Measurements from ENCODE around the gene FAT2.
A peak's percentile ranks its signal among the peaks of the same experiment; 100 is the strongest.
"Not testable (repeated sequence)": the region's sequence is repeated elsewhere in the genome, so short reads cannot be mapped to it uniquely, and the experiment has no call there.

The FAT2 gene

GRCh38 chr5:151611127-151611775 lies 20.1 kb upstream of the FAT2 start:
- DNase-seq (ENCODE audit: low spot score): no peak

DNA sequence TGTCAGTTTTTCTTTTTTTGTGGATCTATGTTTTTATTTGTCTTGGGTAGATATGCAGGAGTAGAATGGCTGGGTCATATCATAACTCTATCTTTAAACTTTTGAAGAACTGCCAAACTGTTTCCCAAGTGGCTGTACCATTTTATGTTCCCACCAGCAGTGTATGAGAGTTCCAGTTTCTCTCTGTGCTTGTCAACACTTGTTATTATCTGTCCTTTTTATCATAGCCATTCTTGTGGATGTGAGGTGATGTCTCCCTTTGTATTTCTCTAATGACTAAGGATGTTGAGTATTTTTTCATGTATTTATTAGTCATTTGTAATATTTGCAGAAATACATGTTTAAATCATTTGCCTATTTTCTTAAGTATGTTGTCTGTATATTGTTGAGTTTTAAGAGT lies 17.4 kb upstream of the FAT2 start:
- DNase-seq (ENCODE audit: low spot score): no peak

- no peak for DNase-seq (ENCODE audit: low spot score)
Measured at GRCh38 chr5:151607304-151607703, 16.2 kb upstream of the FAT2 start.

GRCh38 chr5:151605559-151605958 lies 14.4 kb upstream of the FAT2 start:
- DNase-seq (ENCODE audit: low spot score): no peak

- DNase-seq (ENCODE audit: low spot score): no peak
Measured at GRCh38 chr5:151602806-151603205, 11.7 kb upstream of the FAT2 start.

DNA sequence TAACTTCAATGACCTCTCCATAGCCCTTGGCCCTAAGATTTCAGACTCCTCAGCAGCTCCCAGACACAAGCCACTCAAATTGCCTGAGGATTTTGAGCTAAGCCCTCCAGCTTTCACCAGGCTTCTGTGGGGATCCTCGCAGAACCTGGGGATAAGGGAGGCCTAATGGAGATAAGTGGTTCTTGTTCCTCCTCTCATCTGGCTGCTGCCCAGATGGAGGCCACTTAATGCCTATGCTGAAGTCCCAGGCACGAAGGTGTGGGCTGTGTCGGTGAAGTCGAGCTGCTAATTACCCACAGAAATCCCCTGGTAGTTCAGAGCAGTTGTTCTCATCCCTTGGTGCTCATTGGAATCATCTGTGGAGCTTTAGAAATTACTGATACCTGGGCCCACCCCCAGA lies 10.3 kb upstream of the FAT2 start:
- no peak for DNase-seq (ENCODE audit: low spot score)

DNA sequence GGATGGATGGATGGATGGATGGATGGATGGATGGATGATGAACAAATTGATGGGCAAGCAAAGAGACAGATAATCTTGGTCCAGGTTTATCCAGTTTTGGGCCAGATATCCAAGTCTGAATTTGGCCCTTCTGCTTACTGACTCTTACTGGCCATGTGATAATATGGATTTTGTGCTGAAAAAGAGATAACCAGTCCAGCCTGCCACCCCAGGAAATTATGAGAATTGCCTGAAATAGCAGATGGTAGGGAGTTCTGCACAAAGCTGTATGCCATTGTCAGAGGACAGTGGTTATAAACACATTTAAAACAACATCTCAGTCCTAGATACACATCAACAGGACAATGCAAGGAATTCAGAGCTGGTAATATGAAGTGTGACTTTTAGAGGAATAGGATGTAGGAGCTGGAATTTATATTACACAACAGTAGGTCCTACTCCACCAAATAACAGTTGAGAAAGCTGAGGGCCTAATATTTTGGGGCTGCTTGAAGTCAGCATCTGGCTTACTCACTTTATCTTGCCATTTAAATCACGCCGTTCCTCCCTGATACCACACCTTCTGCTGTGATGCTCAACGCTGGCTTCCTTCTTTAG lies 9.0 kb upstream of the FAT2 start:
- DNase-seq (ENCODE audit: low spot score): no peak

GRCh38 chr5:151598984-151599383 lies 7.9 kb upstream of the FAT2 start:
- DNase-seq (ENCODE audit: low spot score): no peak

- DNase-seq (ENCODE audit: low spot score): no peak
Measured at GRCh38 chr5:151598549-151598948, 7.4 kb upstream of the FAT2 start.

- no peak for DNase-seq (ENCODE audit: low spot score)
Measured at GRCh38 chr5:151597749-151598148, 6.6 kb upstream of the FAT2 start.

- no peak for DNase-seq (ENCODE audit: low spot score)
Measured at GRCh38 chr5:151596828-151597539, 5.9 kb upstream of the FAT2 start.

DNA sequence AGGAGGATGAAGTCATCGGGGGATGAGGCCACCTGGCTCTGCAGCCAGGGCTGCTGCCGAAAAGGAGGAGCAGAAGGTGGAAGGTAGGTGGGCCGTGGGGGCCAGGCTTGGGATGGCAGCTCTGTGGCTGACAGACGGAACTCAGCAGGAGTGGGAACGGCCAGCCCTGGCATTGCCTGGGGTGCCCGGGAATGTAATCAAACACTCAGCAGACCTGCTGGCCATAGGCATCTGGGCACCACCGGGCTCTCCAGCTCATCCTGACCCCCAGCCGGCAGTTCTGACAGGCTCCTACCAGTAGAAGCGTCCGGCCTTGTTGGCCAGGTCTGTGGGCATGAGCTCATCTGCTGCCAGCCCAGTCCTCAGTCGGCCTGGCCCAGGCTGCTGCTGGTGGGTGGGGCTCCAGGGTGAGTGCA lies 4.3 kb upstream of the FAT2 start:
- DNase-seq (ENCODE audit: low spot score): no peak

DNA sequence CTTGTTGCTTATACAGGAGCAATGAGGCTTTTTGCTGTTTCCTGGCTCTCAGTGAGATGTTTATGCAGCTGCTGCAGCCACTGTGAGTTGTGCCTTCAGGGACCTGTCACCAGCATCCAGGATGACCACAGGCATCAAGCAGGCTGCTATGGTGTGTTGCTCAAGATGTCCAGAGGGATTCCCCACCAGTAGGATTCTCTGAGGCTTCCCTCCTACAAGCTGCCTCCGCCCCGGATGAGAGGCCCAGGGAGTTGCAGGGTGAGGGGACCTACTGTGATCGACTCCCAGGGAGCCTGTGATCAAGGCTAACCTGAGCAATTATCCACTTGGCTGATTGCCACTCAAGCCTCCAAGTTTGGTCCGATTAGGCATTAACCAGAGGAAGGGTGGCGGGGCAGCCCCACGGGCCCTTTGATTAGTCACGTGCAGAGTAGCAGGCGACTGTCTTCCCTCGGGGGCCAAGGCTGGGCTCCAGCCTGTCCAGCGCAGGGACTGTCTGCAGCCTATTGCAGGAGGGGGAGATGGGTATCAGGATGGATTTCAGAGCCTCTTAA lies 1.8 kb upstream of the FAT2 start:
- DNase-seq (ENCODE audit: low spot score): peak; percentile 39

GRCh38 chr5:151589878-151590570 lies 1.1 kb downstream of the FAT2 start:
- no peak for DNase-seq (ENCODE audit: low spot score)

- no peak for DNase-seq (ENCODE audit: low spot score)
Measured at GRCh38 chr5:151587796-151588555, 3.2 kb downstream of the FAT2 start.

GRCh38 chr5:151585970-151586369 lies 5.2 kb downstream of the FAT2 start:
- DNase-seq (ENCODE audit: low spot score): no peak

DNA sequence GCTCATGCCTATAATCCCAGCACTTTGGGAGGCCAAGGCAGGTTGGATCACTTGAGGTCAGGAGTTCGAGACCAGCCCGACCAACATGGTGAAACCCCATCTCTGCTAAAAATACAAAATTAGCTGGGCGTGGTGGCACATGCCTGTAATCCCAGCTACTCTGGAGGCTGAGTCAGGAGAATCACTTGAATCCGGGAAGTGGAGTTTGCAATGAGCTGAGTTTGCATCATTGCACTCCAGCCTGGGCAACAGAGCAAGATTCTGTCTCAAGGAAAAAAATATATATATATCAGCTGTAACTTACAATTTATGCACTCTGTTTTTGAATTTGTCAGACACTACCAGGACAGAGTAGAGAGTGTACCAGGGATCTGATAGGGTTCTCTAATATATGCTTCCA lies 5.8 kb downstream of the FAT2 start:
- DNase-seq (ENCODE audit: low spot score): not testable (repeated sequence)

- no peak for DNase-seq (ENCODE audit: low spot score)
Measured at GRCh38 chr5:151584057-151584937, 6.8 kb downstream of the FAT2 start.

DNA sequence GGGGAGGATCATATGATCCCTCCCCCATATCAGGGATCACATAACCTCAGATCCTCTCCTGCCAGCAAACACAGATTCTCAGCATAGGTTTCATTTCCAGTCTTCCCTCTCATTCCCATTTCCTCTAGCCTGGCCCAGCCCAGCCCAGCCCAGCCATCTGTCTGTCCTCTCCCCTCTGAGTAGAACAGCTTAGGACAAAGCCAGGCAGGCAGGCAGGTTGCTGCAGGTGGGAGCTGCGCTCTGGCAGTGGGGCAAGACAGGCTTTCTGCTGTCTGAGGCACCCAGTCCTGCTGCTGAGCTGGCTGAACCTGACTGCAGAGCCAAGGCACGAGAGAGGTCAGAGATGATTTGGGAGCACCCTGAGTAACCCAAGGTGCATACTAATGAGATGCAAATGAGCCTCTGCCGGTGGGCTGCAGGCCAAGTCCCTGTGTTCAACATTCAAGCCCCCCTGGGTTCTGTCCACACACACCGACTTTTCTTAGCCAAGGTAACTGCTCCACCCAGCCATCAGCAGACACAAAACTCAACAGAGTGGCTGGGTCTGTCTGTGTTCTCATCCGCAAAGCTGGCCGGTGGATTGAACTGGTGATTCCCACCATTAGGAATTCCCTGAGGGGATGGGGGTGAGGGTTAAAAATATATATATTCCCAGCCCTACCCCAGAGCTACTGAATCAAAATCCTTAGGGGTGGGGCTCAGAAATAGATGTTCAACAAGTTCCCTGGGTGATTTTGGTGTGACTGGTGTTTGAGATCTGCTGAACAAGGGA lies 9.1 kb downstream of the FAT2 start:
- no peak for DNase-seq (ENCODE audit: low spot score)

- DNase-seq (ENCODE audit: low spot score): no peak
Measured at GRCh38 chr5:151581347-151581746, 9.8 kb downstream of the FAT2 start.

All from HuH-7 (cell line).